RKO (cell line): Measurements from ENCODE around the gene SMCHD1.
"Not testable (repeated sequence)": the region's sequence is repeated elsewhere in the genome, so short reads cannot be mapped to it uniquely, and the experiment has no call there.

Experiments
- DNase-seq: peaks from one replicate; pipeline ENCODE4 v3.0.0-alpha.2; 2016; ENCODE audit warnings: low spot score

Gene SMCHD1

GRCh38 chr18:2852460-2852859, 196.9 kb downstream of the SMCHD1 start:
- not testable (repeated sequence) for DNase-seq

- DNase-seq: no peak
These were observed 197.8 kb downstream of the SMCHD1 start for GRCh38 chr18:2853173-2853925.

GRCh38 chr18:2853926-2854664, 198.6 kb downstream of the SMCHD1 start:
- DNase-seq: no peak
